HEK293 (cell line): ENCODE measurements around the gene CENPQ.

ENCODE experiments used
- CTCF ChIA-PET: fragments of 350-600 bp; formaldehyde crosslinking; extraction: SDS; loops from one replicate; lab custom pipeline; 2021; ENCODE audit warnings: antibody characterized with exemption; lab: Yijun Ruan, JAX
- POLR2A ChIA-PET: fragments of 300-600 bp; formaldehyde crosslinking; extraction: SDS; loops from one replicate; lab custom pipeline; 2020; ENCODE audit warnings: antibody characterized with exemption, inconsistent platforms; lab: Yijun Ruan, JAX
- H3K27ac ChIP-seq: fragments of 200-500 bp; sonication (Bioruptor generic); 2 replicates; pipeline ENCODE4 v1.5.1; 2014; ENCODE audit warnings: low read depth, low read length, control low read depth, inconsistent platforms; ENCODE audit errors: extremely low read depth
- H3K36me3 ChIP-seq, 2 experiments: fragments of 200-500 bp in 1 of 2; sonication (Bioruptor generic) in 1 of 2; 1 replicate in 1 of 2; 2 replicates in 1 of 2; pipeline ENCODE4 v1.5.1; 2014 to 2017; ENCODE audit warnings: inconsistent platforms in 2 of 2, low read length in 2 of 2; ENCODE audit not compliant: control insufficient read depth in 2 of 2, insufficient read depth in 1 of 2
- H3K4me1 ChIP-seq: fragments of 200-500 bp; sonication (Bioruptor generic); 2 replicates; pipeline ENCODE4 v1.5.1; 2014; ENCODE audit warnings: mild to moderate bottlenecking, low read length, inconsistent platforms; ENCODE audit not compliant: control insufficient read depth, insufficient read depth
- H3K4me3 ChIP-seq: 2 replicates; pipeline ENCODE4 v1.5.1; 2011; ENCODE audit warnings: low read depth, mild to moderate bottlenecking, control low read depth, low read length, moderate library complexity
- H3K9me3 ChIP-seq: fragments of 200-500 bp; sonication (Bioruptor generic); 2 replicates; pipeline ENCODE4 v1.5.1; 2014; ENCODE audit warnings: low read depth, low read length, inconsistent platforms; ENCODE audit not compliant: control insufficient read depth, insufficient read depth
- BCL11A ChIP-seq: fragments of 450-650 bp; formaldehyde crosslinking; IDR thresholded peaks from 2 replicates; pipeline ENCODE4 v1.5.1; 2016; ENCODE audit warnings: low read depth, missing biosample characterization, missing genetic modification characterization
- BCL6B ChIP-seq: fragments of 450-650 bp; formaldehyde crosslinking; IDR thresholded peaks from 2 replicates; pipeline ENCODE4 v1.5.1; 2017; ENCODE audit warnings: missing biosample characterization, missing genetic modification characterization
- GFI1B ChIP-seq: fragments of 450-650 bp; formaldehyde crosslinking; IDR thresholded peaks from 2 replicates; pipeline ENCODE4 v1.5.1; 2016; ENCODE audit warnings: missing biosample characterization, missing genetic modification characterization
- KLF1 ChIP-seq: fragments of 450-650 bp; formaldehyde crosslinking; IDR thresholded peaks from 2 replicates; pipeline ENCODE4 v1.5.1; 2016; ENCODE audit warnings: missing biosample characterization, missing genetic modification characterization
- PRDM2 ChIP-seq: fragments of 450-650 bp; formaldehyde crosslinking; IDR thresholded peaks from 2 replicates; pipeline ENCODE4 v1.5.1; 2016; ENCODE audit warnings: missing biosample characterization, missing genetic modification characterization, borderline replicate concordance
- SCRT2 ChIP-seq: fragments of 450-650 bp; formaldehyde crosslinking; IDR thresholded peaks from 2 replicates; pipeline ENCODE4 v1.5.1; 2016; ENCODE audit warnings: missing biosample characterization, missing genetic modification characterization
- SP7 ChIP-seq: fragments of 450-650 bp; formaldehyde crosslinking; IDR thresholded peaks from 2 replicates; pipeline ENCODE4 v1.5.1; 2016; ENCODE audit warnings: missing biosample characterization, missing genetic modification characterization
- TCF7L2 ChIP-seq: IDR thresholded peaks from 2 replicates; pipeline ENCODE4 v1.6.1; 2011; ENCODE audit warnings: low read depth, mild to moderate bottlenecking, inconsistent platforms, low read length, moderate library complexity, borderline replicate concordance
- ZNF114 ChIP-seq: fragments of 450-650 bp; formaldehyde crosslinking; IDR thresholded peaks from 2 replicates; pipeline ENCODE4 v1.5.0; 2017; ENCODE audit warnings: missing biosample characterization, missing genetic modification characterization
- ZNF18 ChIP-seq: fragments of 450-650 bp; formaldehyde crosslinking; IDR thresholded peaks from 2 replicates; pipeline ENCODE4 v1.5.1; 2016; ENCODE audit warnings: missing biosample characterization, missing genetic modification characterization
- ZNF366 ChIP-seq: fragments of 450-650 bp; formaldehyde crosslinking; conservative IDR thresholded peaks from 2 replicates; pipeline ENCODE4 v1.5.1; 2016; ENCODE audit warnings: missing biosample characterization, missing genetic modification characterization
- ZNF416 ChIP-seq: fragments of 450-650 bp; formaldehyde crosslinking; IDR thresholded peaks from 2 replicates; pipeline ENCODE4 v1.5.1; 2016; ENCODE audit warnings: missing biosample characterization, missing genetic modification characterization
- ZNF433 ChIP-seq: fragments of 450-650 bp; formaldehyde crosslinking; IDR thresholded peaks from 2 replicates; pipeline ENCODE4 v1.5.1; 2016; ENCODE audit warnings: missing biosample characterization, missing genetic modification characterization, low read depth
- ZNF529 ChIP-seq: fragments of 450-650 bp; formaldehyde crosslinking; IDR thresholded peaks from 2 replicates; pipeline ENCODE4 v1.5.1; 2017; ENCODE audit warnings: missing genetic modification characterization, missing biosample characterization; ENCODE audit not compliant: insufficient replicate concordance
- ZNF571 ChIP-seq: fragments of 450-650 bp; formaldehyde crosslinking; IDR thresholded peaks from 2 replicates; pipeline ENCODE4 v1.5.0; 2017; ENCODE audit warnings: missing biosample characterization, missing genetic modification characterization
- ZNF626 ChIP-seq: fragments of 450-650 bp; sonication (Bioruptor Pico); formaldehyde crosslinking; IDR thresholded peaks from 2 replicates; pipeline ENCODE4 v1.5.1; 2018; ENCODE audit warnings: missing biosample characterization, missing genetic modification characterization, inconsistent platforms
- ZNF830 ChIP-seq: fragments of 450-650 bp; IDR thresholded peaks from 2 replicates; pipeline ENCODE4 v1.5.0; 2018; ENCODE audit warnings: missing biosample characterization, missing genetic modification characterization, low read depth, mild to moderate bottlenecking, moderate library complexity
- ZSCAN23 ChIP-seq: fragments of 450-650 bp; formaldehyde crosslinking; IDR thresholded peaks from 2 replicates; pipeline ENCODE4 v1.5.1; 2016; ENCODE audit warnings: missing biosample characterization, missing genetic modification characterization
- ZSCAN30 ChIP-seq: fragments of 450-650 bp; IDR thresholded peaks from 2 replicates; pipeline ENCODE4 v1.5.1; 2018; ENCODE audit warnings: missing biosample characterization, mild to moderate bottlenecking, missing genetic modification characterization, moderate library complexity
- TF ChIP-seq, protein P1 (sequence below): fragments of 450-650 bp; formaldehyde crosslinking; IDR thresholded peaks from 2 replicates; pipeline ENCODE4 v1.5.1; 2017; ENCODE audit warnings: missing biosample characterization, missing genetic modification characterization
- TF ChIP-seq, protein P2 (sequence below): fragments of 450-650 bp; formaldehyde crosslinking; IDR thresholded peaks from 2 replicates; pipeline ENCODE4 v1.5.1; 2016; ENCODE audit warnings: missing biosample characterization, missing genetic modification characterization, borderline replicate concordance

Gene CENPQ

DNA sequence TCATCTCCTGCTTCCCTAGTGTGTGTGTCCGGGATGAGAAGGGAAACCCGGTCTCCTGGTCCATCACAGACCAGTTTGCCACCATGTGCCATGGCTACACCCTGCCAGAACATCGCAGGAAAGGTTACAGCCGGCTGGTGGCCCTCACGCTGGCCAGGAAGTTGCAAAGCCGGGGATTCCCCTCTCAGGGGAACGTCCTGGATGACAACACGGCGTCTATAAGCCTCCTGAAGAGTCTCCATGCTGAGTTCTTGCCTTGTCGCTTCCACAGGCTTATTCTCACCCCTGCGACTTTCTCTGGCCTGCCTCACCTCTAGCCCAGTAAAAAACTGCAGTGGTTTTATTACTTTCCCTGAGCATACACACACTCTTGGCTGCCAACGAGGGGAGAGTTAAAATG, 63.4 kb downstream of the CENPQ start (continued):
- no peak for TF ChIP-seq ZNF571
- TF ChIP-seq, protein P1, sequence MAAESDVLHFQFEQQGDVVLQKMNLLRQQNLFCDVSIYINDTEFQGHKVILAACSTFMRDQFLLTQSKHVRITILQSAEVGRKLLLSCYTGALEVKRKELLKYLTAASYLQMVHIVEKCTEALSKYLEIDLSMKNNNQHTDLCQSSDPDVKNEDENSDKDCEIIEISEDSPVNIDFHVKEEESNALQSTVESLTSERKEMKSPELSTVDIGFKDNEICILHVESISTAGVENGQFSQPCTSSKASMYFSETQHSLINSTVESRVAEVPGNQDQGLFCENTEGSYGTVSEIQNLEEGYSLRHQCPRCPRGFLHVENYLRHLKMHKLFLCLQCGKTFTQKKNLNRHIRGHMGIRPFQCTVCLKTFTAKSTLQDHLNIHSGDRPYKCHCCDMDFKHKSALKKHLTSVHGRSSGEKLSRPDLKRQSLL, result no peak
- no peak for TF ChIP-seq ZNF830
- no peak for TF ChIP-seq ZNF626 (tag by site-specific recombination)
- TF ChIP-seq ZNF18, result no peak
- no peak for TF ChIP-seq KLF1 (tag by site-specific recombination)
- no peak for TF ChIP-seq PRDM2
- no peak for TF ChIP-seq ZNF416 (tag by site-specific recombination)
- TF ChIP-seq, protein P2, sequence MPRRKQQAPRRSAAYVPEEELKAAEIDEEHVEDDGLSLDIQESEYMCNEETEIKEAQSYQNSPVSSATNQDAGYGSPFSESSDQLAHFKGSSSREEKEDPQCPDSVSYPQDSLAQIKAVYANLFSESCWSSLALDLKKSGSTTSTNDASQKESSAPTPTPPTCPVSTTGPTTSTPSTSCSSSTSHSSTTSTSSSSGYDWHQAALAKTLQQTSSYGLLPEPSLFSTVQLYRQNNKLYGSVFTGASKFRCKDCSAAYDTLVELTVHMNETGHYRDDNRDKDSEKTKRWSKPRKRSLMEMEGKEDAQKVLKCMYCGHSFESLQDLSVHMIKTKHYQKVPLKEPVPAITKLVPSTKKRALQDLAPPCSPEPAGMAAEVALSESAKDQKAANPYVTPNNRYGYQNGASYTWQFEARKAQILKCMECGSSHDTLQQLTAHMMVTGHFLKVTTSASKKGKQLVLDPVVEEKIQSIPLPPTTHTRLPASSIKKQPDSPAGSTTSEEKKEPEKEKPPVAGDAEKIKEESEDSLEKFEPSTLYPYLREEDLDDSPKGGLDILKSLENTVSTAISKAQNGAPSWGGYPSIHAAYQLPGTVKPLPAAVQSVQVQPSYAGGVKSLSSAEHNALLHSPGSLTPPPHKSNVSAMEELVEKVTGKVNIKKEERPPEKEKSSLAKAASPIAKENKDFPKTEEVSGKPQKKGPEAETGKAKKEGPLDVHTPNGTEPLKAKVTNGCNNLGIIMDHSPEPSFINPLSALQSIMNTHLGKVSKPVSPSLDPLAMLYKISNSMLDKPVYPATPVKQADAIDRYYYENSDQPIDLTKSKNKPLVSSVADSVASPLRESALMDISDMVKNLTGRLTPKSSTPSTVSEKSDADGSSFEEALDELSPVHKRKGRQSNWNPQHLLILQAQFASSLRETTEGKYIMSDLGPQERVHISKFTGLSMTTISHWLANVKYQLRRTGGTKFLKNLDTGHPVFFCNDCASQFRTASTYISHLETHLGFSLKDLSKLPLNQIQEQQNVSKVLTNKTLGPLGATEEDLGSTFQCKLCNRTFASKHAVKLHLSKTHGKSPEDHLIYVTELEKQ (tag by site-specific recombination), result no peak
- no peak for TF ChIP-seq ZNF114 (tag by site-specific recombination)

DNA sequence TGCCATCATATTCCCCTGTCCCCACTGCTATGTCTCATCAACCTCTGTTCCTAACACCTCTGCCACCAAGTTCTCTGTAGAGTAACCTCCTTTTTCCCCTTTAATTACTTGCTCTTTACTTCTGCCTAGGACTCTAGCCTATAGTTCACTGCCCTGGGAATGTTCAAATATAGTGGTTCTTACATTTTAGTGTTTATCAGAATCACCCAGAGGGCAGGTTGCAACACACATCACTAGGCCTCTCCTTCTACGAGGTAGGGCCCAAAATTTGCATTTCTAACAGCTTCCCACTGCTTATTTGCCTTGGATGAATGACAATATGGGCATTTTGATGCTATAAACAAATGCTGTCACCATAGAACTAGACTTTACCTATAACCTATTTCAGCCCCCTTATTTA, 64.2 kb downstream of the CENPQ start:
- ChIA-PET CTCF (interaction anchor here (1.0 to 11.2 kb wide), 2 partner anchors 8 to 82 kb away, joined by 3 to 234 read pairs; no protein-coding TSS in a partner anchor), POLR2A (no interaction called here)
- Histone ChIP-seq H3K9me3 (no peaks in the 10 kb centered on the region), H3K36me3 (no peaks in the 10 kb centered on the region), H3K4me1 (no peaks in the 10 kb centered on the region), H3K4me3 (no peak overlapping the region), H3K27ac (no peak overlapping the region)
- TF ChIP-seq GFI1B (tag by site-specific recombination) (no peak), SCRT2 (tag by site-specific recombination) (no peak), ZNF114 (tag by site-specific recombination) (no peak), ZNF529 (no peak), ZNF433 (no peak), TCF7L2 (no peak), ZNF626 (tag by site-specific recombination) (no peak), BCL11A (tag by site-specific recombination) (no peak), SP7 (tag by site-specific recombination) (no peak), ZNF366 (tag by site-specific recombination) (no peak), BCL6B (tag by site-specific recombination) (no peak), ZSCAN23 (no peak), ZSCAN30 (tag by site-specific recombination) (no peak)
